Liver (tissue), 9 donors: ENCODE measurements around the gene OR2G2. TPM values are rescaled to one million over a fixed set of nuclear protein-coding genes. Genes with fewer than 3 reads are reported as not detected.

Source experiments
- DNase-seq: peaks from one replicate; pipeline ENCODE4 v3.0.0-alpha.2; 2017; ENCODE audit warnings: low spot score
- H3K27ac ChIP-seq, 2 donors: one replicate each; pipeline ENCODE4 v1.7.0; 2013; ENCODE audit warnings: inconsistent platforms in 2 of 2, low read length in 2 of 2, control low read depth in 1 of 2, low read depth in 1 of 2, mild to moderate bottlenecking in 1 of 2
- H3K27me3 ChIP-seq, 4 donors: one replicate each; pipeline versions ENCODE4 v1.6.1 to v1.7.0; 2013; ENCODE audit warnings: low read length in 3 of 4, inconsistent platforms in 1 of 4, mild to moderate bottlenecking in 1 of 4, moderate library complexity in 1 of 4; ENCODE audit not compliant: control insufficient read depth in 4 of 4, insufficient read depth in 4 of 4
- H3K36me3 ChIP-seq, 4 donors: one replicate each; pipeline versions ENCODE4 v1.6.1 to v1.7.0; 2013; ENCODE audit warnings: low read length in 3 of 4, mild to moderate bottlenecking in 3 of 4, low read depth in 1 of 4, moderate library complexity in 1 of 4; ENCODE audit not compliant: control insufficient read depth in 4 of 4, insufficient read depth in 3 of 4
- H3K4me1 ChIP-seq, 4 donors: one replicate each; pipeline versions ENCODE4 v1.6.1 to v1.7.0; 2013; ENCODE audit warnings: low read length in 3 of 4, mild to moderate bottlenecking in 3 of 4, moderate library complexity in 1 of 4; ENCODE audit not compliant: control insufficient read depth in 4 of 4, insufficient read depth in 4 of 4
- H3K4me3 ChIP-seq, 3 donors: one replicate each; pipeline versions ENCODE4 v1.6.1 to v1.7.0; 2013; ENCODE audit warnings: low read length in 3 of 3, control low read depth in 1 of 3, low read depth in 1 of 3, mild to moderate bottlenecking in 1 of 3
- H3K9ac ChIP-seq, 2 donors: one replicate each; pipeline ENCODE4 v1.7.0; 2013; ENCODE audit warnings: low read length in 2 of 2, mild to moderate bottlenecking in 2 of 2, moderate library complexity in 2 of 2, control low read depth in 1 of 2, low read depth in 1 of 2
- H3K9me3 ChIP-seq, 4 donors: one replicate each; pipeline versions ENCODE4 v1.6.1 to v1.7.0; 2013; ENCODE audit warnings: low read length in 3 of 4; ENCODE audit not compliant: control insufficient read depth in 4 of 4
- ATF3 ChIP-seq: IDR thresholded peaks from 2 replicates; pipeline ENCODE4 v1.6.1; 2016; ENCODE audit warnings: antibody characterized with exemption
- CTCF ChIP-seq: fragments of 150-350 bp; IDR thresholded peaks from 2 replicates; pipeline ENCODE4 v1.5.1; 2017; ENCODE audit warnings: improper control_type of control experiment, low read depth, low read length; ENCODE audit not compliant: missing input control
- EGR1 ChIP-seq, 2 donors: IDR thresholded peaks; 2 replicates each; pipeline ENCODE4 v1.6.1; 2016 to 2018; ENCODE audit warnings: antibody characterized with exemption in 2 of 2, low read depth in 2 of 2
- FOXA1 ChIP-seq: IDR thresholded peaks from 2 replicates; pipeline ENCODE4 v1.6.1; 2016; ENCODE audit warnings: antibody characterized with exemption
- FOXA2 ChIP-seq: IDR thresholded peaks from 2 replicates; pipeline ENCODE4 v1.6.1; 2016; ENCODE audit warnings: antibody characterized with exemption
- GABPA ChIP-seq, 2 donors: IDR thresholded peaks in 1 of 2; conservative IDR thresholded peaks in 1 of 2; 2 replicates each; pipeline ENCODE4 v1.6.1; 2016; ENCODE audit warnings: antibody characterized with exemption in 2 of 2, mild to moderate bottlenecking in 1 of 2, moderate library complexity in 1 of 2
- HNF4A ChIP-seq, 2 donors: conservative IDR thresholded peaks; 2 replicates each; pipeline ENCODE4 v1.6.1; 2016; ENCODE audit warnings: antibody characterized with exemption in 2 of 2, mild to moderate bottlenecking in 2 of 2
- HNF4G ChIP-seq: IDR thresholded peaks from 2 replicates; pipeline ENCODE4 v1.6.1; 2016; ENCODE audit warnings: antibody characterized with exemption
- JUND ChIP-seq, 2 donors: IDR thresholded peaks; 2 replicates each; pipeline ENCODE4 v1.6.1; 2016; ENCODE audit warnings: antibody characterized with exemption in 2 of 2
- MAX ChIP-seq: IDR thresholded peaks from 2 replicates; pipeline ENCODE4 v1.6.1; 2016; ENCODE audit warnings: antibody characterized with exemption
- NR2F2 ChIP-seq: IDR thresholded peaks from 2 replicates; pipeline ENCODE4 v1.6.1; 2016; ENCODE audit warnings: antibody characterized with exemption
- RAD21 ChIP-seq, 2 donors: IDR thresholded peaks; 2 replicates each; pipeline ENCODE4 v1.6.1; 2016; ENCODE audit warnings: antibody characterized with exemption in 2 of 2, mild to moderate bottlenecking in 2 of 2
- REST ChIP-seq: IDR thresholded peaks from 2 replicates; pipeline ENCODE4 v1.6.1; 2016; ENCODE audit warnings: antibody characterized with exemption, mild to moderate bottlenecking
- RXRA ChIP-seq, 2 donors: IDR thresholded peaks; 2 replicates each; pipeline ENCODE4 v1.6.1; 2017 to 2018; ENCODE audit warnings: antibody characterized with exemption in 2 of 2, mild to moderate bottlenecking in 1 of 2
- SP1 ChIP-seq: IDR thresholded peaks from 2 replicates; pipeline ENCODE4 v1.6.1; 2018; ENCODE audit warnings: antibody characterized with exemption, mild to moderate bottlenecking
- TAF1 ChIP-seq: conservative IDR thresholded peaks from 2 replicates; pipeline ENCODE4 v1.6.1; 2016; ENCODE audit warnings: antibody characterized with exemption, mild to moderate bottlenecking
- YY1 ChIP-seq: IDR thresholded peaks from 2 replicates; pipeline ENCODE4 v1.6.1; 2016; ENCODE audit warnings: antibody characterized with exemption, mild to moderate bottlenecking
- ZBTB33 ChIP-seq: IDR thresholded peaks from 2 replicates; pipeline ENCODE4 v1.6.1; 2016; ENCODE audit warnings: antibody characterized with exemption
- WGBS: extraction: QIAGEN DNeasy Blood & Tissue Kit; methylation state at CpG from one replicate; pipeline ENCODE4 v1.1.7; 2013; 5-methylcytosine and 5-hydroxymethylcytosine counted together
- polyA plus RNA-seq, 2 donors: library from polyadenylated mRNA; stranded (reverse) in 1 of 2; unstranded in 1 of 2; fragments of 200-250 nt in 1 of 2; fragments of >200 nt in 1 of 2; fragmentation: Nextera tagmentation in 1 of 2; extraction: Ambion mirVana in 1 of 2; gene quantifications; one replicate each; pipeline versions ENCODE4 v1.2.1 to v1.2.3, GENCODE V29; 2013 to 2015
- total RNA-seq, 2 donors: library from RNA; depleted of rRNA; stranded (reverse); fragments of >200 nt; gene quantifications; one replicate each; pipeline ENCODE4 v1.2.3, GENCODE V29; 2014
- donor health status: healthy.
- donor health status: healthy.
- donor health status: healthy.
- donor health status: healthy.
- donor health status: healthy.

Gene OR2G2
- total and polyA plus RNA-seq, 4 donors = not detected

GRCh38 chr1:247557926-247558674 lies 30.1 kb upstream of the OR2G2 start:
- no peak overlapping the region for H3K9ac ChIP-seq
- H3K27ac ChIP-seq = no peak overlapping the region
- H3K27me3 ChIP-seq = peaks cover 0 to 4% (median 0%) of the 10 kb centered on the region in 4 donors
- no peaks in the 10 kb centered on the region for H3K36me3 ChIP-seq
- H3K9me3 ChIP-seq = no peaks in the 10 kb centered on the region
- TF ChIP-seq ZBTB33 = no peak
- TF ChIP-seq CTCF = no peak
- TF ChIP-seq RXRA (IDR thresholded peaks at IDR 0.05) = no peak
- no peak for TF ChIP-seq ATF3
- TF ChIP-seq REST = no peak
- no peak for TF ChIP-seq JUND (IDR thresholded peaks at IDR 0.05)
- TF ChIP-seq FOXA2 = no peak
- no peak for TF ChIP-seq NR2F2
- TF ChIP-seq FOXA1 = no peak
- TF ChIP-seq RAD21 (IDR thresholded peaks at IDR 0.05) = no peak
- TF ChIP-seq GABPA (IDR thresholded peaks at IDR 0.05 in 1 of 2, conservative IDR thresholded peaks at IDR 0.05 in 1 of 2) = no peak
- no peak for TF ChIP-seq SP1
- TF ChIP-seq YY1 = no peak
- no peak for TF ChIP-seq HNF4A (conservative IDR thresholded peaks at IDR 0.05)
- no peak for TF ChIP-seq MAX
- TF ChIP-seq EGR1 (IDR thresholded peaks at IDR 0.05; ENCODE audit: low read depth in 2 of 2) = no peak
- TF ChIP-seq TAF1 = no peak
- TF ChIP-seq HNF4G = no peak
- no peak overlapping the region for H3K4me3 ChIP-seq
- H3K4me1 ChIP-seq = no peaks in the 10 kb centered on the region
- DNase-seq = no peak
- WGBS = 66% methylated on average over 2 of the region's 2 CpGs
